Uterus (tissue), 2 donors: ENCODE data around the gene DGKI.

Experiments used
- CTCF ChIP-seq, 4 experiments: fragments of 200-600 bp in 2 of 4; fragments of 450-650 bp in 2 of 4; sonication (generic) in 2 of 4; IDR thresholded peaks; one replicate each; pipeline ENCODE4 v1.5.1; 2016 to 2019; ENCODE audit warnings: antibody characterized with exemption in 4 of 4, mild to moderate bottlenecking in 2 of 4, moderate library complexity in 1 of 4
- POLR2A ChIP-seq, 2 donors: fragments of 450-650 bp; IDR thresholded peaks; one replicate each; pipeline ENCODE4 v1.6.1; 2016; ENCODE audit warnings: antibody characterized with exemption in 2 of 2, mild to moderate bottlenecking in 1 of 2, moderate library complexity in 1 of 2

GRCh38 chr7:137656227-137656849, 190.4 kb downstream of the DGKI start:
- TF ChIP-seq CTCF (IDR thresholded peaks at IDR 0.05) (peak; percentile 71 to 85 (median 77)), POLR2A (IDR thresholded peaks at IDR 0.05) (no peak)
